ENCODE data around the gene GMNN. TPM values are rescaled to one million over a fixed set of nuclear protein-coding genes. Genes with fewer than 3 reads are reported as not detected.
"Not testable (repeated sequence)": the region's sequence is repeated elsewhere in the genome, so short reads cannot be mapped to it uniquely, and the experiment has no call there.

The GMNN gene
- polyA plus RNA-seq, 1 donor (not counting 4 experiments of a cell fraction or from before 2014, with no cell fraction given): 28.4 TPM

GRCh38 chr6:24734166-24734565 is 40.6 kb upstream of the GMNN start:
- Histone ChIP-seq H3K9ac (ENCODE audit: control insufficient read depth, extremely low read depth, insufficient read depth, low read length) (no peak overlapping the region), H3K79me2 (ENCODE audit: control insufficient read depth, insufficient read depth, low read length) (no peaks in the 10 kb centered on the region), H3K4me2 (ENCODE audit: control insufficient read depth, extremely low read depth, insufficient read depth, low read depth, low read length) (no peak overlapping the region), H2AFZ (ENCODE audit: control insufficient read depth, low read length) (no peak overlapping the region), H3K4me1 (ENCODE audit: control insufficient read depth, extremely low read depth, insufficient read depth, low read length) (peaks cover 5% of the 10 kb centered on the region), H3K9me3 (ENCODE audit: control insufficient read depth, low read depth, low read length) (peaks cover 4% of the 10 kb centered on the region), H3K27ac (ENCODE audit: control insufficient read depth, insufficient read depth, low read length) (no peak overlapping the region), H3K27me3 (ENCODE audit: control insufficient read depth, extremely low read depth, insufficient read depth, low read length) (no peaks in the 10 kb centered on the region), H3K36me3 (ENCODE audit: control insufficient read depth in 2 of 2, extremely low read depth in 1 of 2, insufficient read depth in 2 of 2, low read length in 2 of 2) (no peaks in the 10 kb centered on the region), H3K4me3 (ENCODE audit: control insufficient read depth in 2 of 3, extremely low read depth in 1 of 3, insufficient read depth in 2 of 3, low read depth in 1 of 3, low read length in 3 of 3) (no peak overlapping the region), H3K9me1 (ENCODE audit: control insufficient read depth, extremely low read depth, insufficient read depth, low read length) (no peaks in the 10 kb centered on the region), H4K20me1 (ENCODE audit: control insufficient read depth, extremely low read depth, insufficient read depth, low read length) (no peaks in the 10 kb centered on the region)
- TF ChIP-seq, protein P1, sequence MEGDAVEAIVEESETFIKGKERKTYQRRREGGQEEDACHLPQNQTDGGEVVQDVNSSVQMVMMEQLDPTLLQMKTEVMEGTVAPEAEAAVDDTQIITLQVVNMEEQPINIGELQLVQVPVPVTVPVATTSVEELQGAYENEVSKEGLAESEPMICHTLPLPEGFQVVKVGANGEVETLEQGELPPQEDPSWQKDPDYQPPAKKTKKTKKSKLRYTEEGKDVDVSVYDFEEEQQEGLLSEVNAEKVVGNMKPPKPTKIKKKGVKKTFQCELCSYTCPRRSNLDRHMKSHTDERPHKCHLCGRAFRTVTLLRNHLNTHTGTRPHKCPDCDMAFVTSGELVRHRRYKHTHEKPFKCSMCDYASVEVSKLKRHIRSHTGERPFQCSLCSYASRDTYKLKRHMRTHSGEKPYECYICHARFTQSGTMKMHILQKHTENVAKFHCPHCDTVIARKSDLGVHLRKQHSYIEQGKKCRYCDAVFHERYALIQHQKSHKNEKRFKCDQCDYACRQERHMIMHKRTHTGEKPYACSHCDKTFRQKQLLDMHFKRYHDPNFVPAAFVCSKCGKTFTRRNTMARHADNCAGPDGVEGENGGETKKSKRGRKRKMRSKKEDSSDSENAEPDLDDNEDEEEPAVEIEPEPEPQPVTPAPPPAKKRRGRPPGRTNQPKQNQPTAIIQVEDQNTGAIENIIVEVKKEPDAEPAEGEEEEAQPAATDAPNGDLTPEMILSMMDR (optimal IDR thresholded peaks at IDR 0.05 in 1 of 3, IDR thresholded peaks at IDR 0.05 in 1 of 3, conservative IDR thresholded peaks at IDR 0.05 in 1 of 3; ENCODE audit: extremely low read depth in 1 of 3, insufficient read depth in 2 of 3, low read length in 3 of 3): no peak
- no peak for TF ChIP-seq EZH2 (IDR thresholded peaks at IDR 0.05; ENCODE audit: low read length)
- DNase-seq (ENCODE audit: low read depth, low spot score) (no peak), FAIRE-seq (no peak)
- dilution Hi-C loops (cut with MboI; ENCODE audit: extremely low pct_ligation_motif_present, low sequenced_read_pairs): no loop called here

GRCh38 chr6:24734710-24735109 is 40.0 kb upstream of the GMNN start:
- dilution Hi-C loops (cut with MboI; ENCODE audit: extremely low pct_ligation_motif_present, low sequenced_read_pairs); H3K4me3 ChIP-seq (ENCODE audit: control insufficient read depth in 2 of 3, extremely low read depth in 1 of 3, insufficient read depth in 2 of 3, low read depth in 1 of 3, low read length in 3 of 3); H3K27me3 ChIP-seq (ENCODE audit: control insufficient read depth, extremely low read depth, insufficient read depth, low read length); H3K79me2 ChIP-seq (ENCODE audit: control insufficient read depth, insufficient read depth, low read length); H3K4me2 ChIP-seq (ENCODE audit: control insufficient read depth, extremely low read depth, insufficient read depth, low read depth, low read length); H3K4me1 ChIP-seq (ENCODE audit: control insufficient read depth, extremely low read depth, insufficient read depth, low read length); H4K20me1 ChIP-seq (ENCODE audit: control insufficient read depth, extremely low read depth, insufficient read depth, low read length); H3K9me1 ChIP-seq (ENCODE audit: control insufficient read depth, extremely low read depth, insufficient read depth, low read length); H3K9me3 ChIP-seq (ENCODE audit: control insufficient read depth, low read depth, low read length); H2AFZ ChIP-seq (ENCODE audit: control insufficient read depth, low read length); DNase-seq (ENCODE audit: low read depth, low spot score); H3K9ac ChIP-seq (ENCODE audit: control insufficient read depth, extremely low read depth, insufficient read depth, low read length); FAIRE-seq; H3K27ac ChIP-seq (ENCODE audit: control insufficient read depth, insufficient read depth, low read length); H3K36me3 ChIP-seq (ENCODE audit: control insufficient read depth in 2 of 2, extremely low read depth in 1 of 2, insufficient read depth in 2 of 2, low read length in 2 of 2): not testable (repeated sequence)

DNA sequence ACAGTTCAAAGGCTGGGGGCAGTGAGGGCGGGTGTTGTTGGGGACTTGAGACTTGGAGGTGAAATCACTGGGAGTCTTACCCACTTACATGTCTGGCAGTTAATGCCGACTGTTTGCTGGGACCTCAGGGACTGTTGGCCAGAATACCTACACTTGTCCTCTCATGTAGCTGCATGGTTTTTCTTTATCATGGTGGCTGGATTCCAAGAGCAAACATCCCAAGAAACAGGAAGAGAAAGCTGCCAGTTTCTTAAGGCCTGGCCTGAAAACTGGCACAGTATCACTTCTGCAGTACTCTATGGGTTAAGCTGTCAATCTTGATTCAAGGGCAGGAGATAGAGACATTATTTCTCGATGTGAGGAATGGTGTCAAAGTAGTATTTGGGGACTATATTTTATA is 36.0 kb upstream of the GMNN start:
- H3K27me3 ChIP-seq (ENCODE audit: control insufficient read depth, extremely low read depth, insufficient read depth, low read length): no peaks in the 10 kb centered on the region
- no peak overlapping the region for H3K27ac ChIP-seq (ENCODE audit: control insufficient read depth, insufficient read depth, low read length)
- no peak for FAIRE-seq
- dilution Hi-C loops (cut with MboI; ENCODE audit: extremely low pct_ligation_motif_present, low sequenced_read_pairs): no loop called here
- no peaks in the 10 kb centered on the region for H3K9me1 ChIP-seq (ENCODE audit: control insufficient read depth, extremely low read depth, insufficient read depth, low read length)
- no peaks in the 10 kb centered on the region for H3K79me2 ChIP-seq (ENCODE audit: control insufficient read depth, insufficient read depth, low read length)
- no peak overlapping the region for H3K4me3 ChIP-seq (ENCODE audit: control insufficient read depth in 2 of 3, extremely low read depth in 1 of 3, insufficient read depth in 2 of 3, low read depth in 1 of 3, low read length in 3 of 3)
- no peak overlapping the region for H3K4me2 ChIP-seq (ENCODE audit: control insufficient read depth, extremely low read depth, insufficient read depth, low read depth, low read length)
- no peaks in the 10 kb centered on the region for H4K20me1 ChIP-seq (ENCODE audit: control insufficient read depth, extremely low read depth, insufficient read depth, low read length)
- H2AFZ ChIP-seq (ENCODE audit: control insufficient read depth, low read length): peak overlapping the region; percentile 54
- no peaks in the 10 kb centered on the region for H3K9me3 ChIP-seq (ENCODE audit: control insufficient read depth, low read depth, low read length)
- TF ChIP-seq EZH2 (IDR thresholded peaks at IDR 0.05; ENCODE audit: low read length): no peak
- TF ChIP-seq, protein P1 (optimal IDR thresholded peaks at IDR 0.05 in 1 of 3, IDR thresholded peaks at IDR 0.05 in 1 of 3, conservative IDR thresholded peaks at IDR 0.05 in 1 of 3; ENCODE audit: extremely low read depth in 1 of 3, insufficient read depth in 2 of 3, low read length in 3 of 3): no peak
- H3K36me3 ChIP-seq (ENCODE audit: control insufficient read depth in 2 of 2, extremely low read depth in 1 of 2, insufficient read depth in 2 of 2, low read length in 2 of 2): no peaks in the 10 kb centered on the region
- no peak overlapping the region for H3K9ac ChIP-seq (ENCODE audit: control insufficient read depth, extremely low read depth, insufficient read depth, low read length)
- peaks cover 18% of the 10 kb centered on the region for H3K4me1 ChIP-seq (ENCODE audit: control insufficient read depth, extremely low read depth, insufficient read depth, low read length)
- no peak for DNase-seq (ENCODE audit: low read depth, low spot score)

All from keratinocyte (primary cell).